ENCODE results near the gene SLC29A4. TPM values are rescaled to one million over a fixed set of nuclear protein-coding genes. Genes with fewer than 3 reads are reported as not detected.

SLC29A4 gene
- total and polyA plus RNA-seq, 2 of the 13 experiments (the other 11 are each of a cell fraction or from before 2014, with no cell fraction given), result 29.7 to 31.7 TPM

DNA sequence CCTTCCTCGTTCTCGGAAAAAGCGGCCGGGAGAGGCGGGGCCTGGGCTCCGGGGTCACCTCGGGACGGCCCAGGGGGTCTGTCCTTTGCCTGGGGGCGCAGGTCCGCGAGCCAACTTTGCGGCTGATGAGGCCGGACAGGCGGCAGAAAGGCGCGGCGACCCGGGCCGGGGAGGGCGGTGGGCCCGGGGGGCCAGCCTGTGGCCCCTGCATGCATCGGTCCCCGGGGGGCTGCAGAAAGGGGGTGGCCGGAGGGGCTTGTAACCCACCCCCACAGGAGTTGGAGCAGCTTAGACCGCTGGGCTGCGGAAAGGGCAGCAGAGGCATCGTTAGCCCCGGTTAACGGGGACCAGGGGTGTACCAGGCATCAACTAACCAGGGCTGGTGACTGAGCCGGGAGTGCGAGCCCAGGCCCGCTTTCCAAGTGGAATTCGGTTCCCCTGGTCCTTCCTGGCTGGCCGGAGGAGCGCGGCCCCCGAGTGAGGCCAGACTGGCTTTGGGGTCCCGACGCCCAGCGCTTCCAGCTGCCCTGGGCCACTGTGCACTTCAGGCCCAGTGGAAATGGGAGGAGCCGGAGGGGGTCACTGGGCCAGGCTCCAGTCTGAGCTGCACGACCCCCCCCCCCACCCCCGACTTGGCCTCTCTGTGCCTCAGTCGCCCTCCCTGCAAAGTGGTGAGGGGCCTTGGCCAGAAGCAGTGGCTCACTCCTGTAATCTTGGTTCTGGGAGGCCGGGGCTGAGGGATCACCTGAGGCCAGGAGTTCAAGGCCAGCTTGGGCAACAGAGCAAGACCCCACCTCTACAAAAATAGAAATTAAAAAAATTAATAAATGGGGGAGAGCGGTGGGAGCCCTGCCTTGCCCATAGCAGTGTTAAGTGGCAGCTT, 919 bp downstream of the SLC29A4 start (continued):
- TF ChIP-seq ZSCAN30 (CRISPR knock-in tag; IDR thresholded peaks at IDR 0.05) (0 out of 2 replicates have a peak, but pooled peaks have one; percentile 12), ARID3A (IDR thresholded peaks at IDR 0.05; ENCODE audit: low read depth, low read length) (no peak), ZNF761 (CRISPR knock-in tag; conservative IDR thresholded peaks at IDR 0.05) (no peak), ZBTB7A (CRISPR knock-in tag; IDR thresholded peaks at IDR 0.05) (peak; percentile 16; the same call in 1 of the 2 replicates), ZBTB25 (CRISPR knock-in tag; IDR thresholded peaks at IDR 0.05) (no peak), EZH2 (conservative IDR thresholded peaks at IDR 0.05; ENCODE audit: low read depth, low read length) (no peak), RBFOX2 (IDR thresholded peaks at IDR 0.05; ENCODE audit: low read depth, low read length) (peak; percentile 71), RFX1 (IDR thresholded peaks at IDR 0.05) (no peak), ZNF574 (CRISPR knock-in tag; IDR thresholded peaks at IDR 0.05) (0 out of 2 replicates have a peak, but pooled peaks have one; percentile 3), ZNF17 (CRISPR knock-in tag; IDR thresholded peaks at IDR 0.05) (peak; percentile 15; the same call in 1 of the 2 replicates), ZNF225 (CRISPR knock-in tag; IDR thresholded peaks at IDR 0.05) (no peak), SMARCC2 (IDR thresholded peaks at IDR 0.05) (no peak), HES4 (CRISPR knock-in tag; IDR thresholded peaks at IDR 0.05; ENCODE audit: borderline replicate concordance) (peak; percentile 29; the same call in 1 of the 2 replicates), HDAC1 (CRISPR knock-in tag; IDR thresholded peaks at IDR 0.05) (no peak), MXI1 (IDR thresholded peaks at IDR 0.05; ENCODE audit: borderline replicate concordance, low read depth, low read length) (no peak), ZNF337 (CRISPR knock-in tag; IDR thresholded peaks at IDR 0.05; ENCODE audit: borderline replicate concordance, low read depth) (no peak), FIP1L1 (IDR thresholded peaks at IDR 0.05; ENCODE audit: borderline replicate concordance, insufficient read depth, low read depth, low read length) (no peak), ZNF768 (CRISPR knock-in tag; IDR thresholded peaks at IDR 0.05) (peak; percentile 26; the same call in 1 of the 2 replicates), ZNF678 (CRISPR knock-in tag; IDR thresholded peaks at IDR 0.05) (no peak), ZNF709 (CRISPR knock-in tag; IDR thresholded peaks at IDR 0.05) (peak; percentile 59; the same call in 1 of the 2 replicates), TEAD3 (CRISPR knock-in tag; optimal IDR thresholded peaks at IDR 0.05; ENCODE audit: borderline replicate concordance) (no peak), TP53 (CRISPR knock-in tag; conservative IDR thresholded peaks at IDR 0.05) (no peak)
- TF ChIP-seq, protein P1, sequence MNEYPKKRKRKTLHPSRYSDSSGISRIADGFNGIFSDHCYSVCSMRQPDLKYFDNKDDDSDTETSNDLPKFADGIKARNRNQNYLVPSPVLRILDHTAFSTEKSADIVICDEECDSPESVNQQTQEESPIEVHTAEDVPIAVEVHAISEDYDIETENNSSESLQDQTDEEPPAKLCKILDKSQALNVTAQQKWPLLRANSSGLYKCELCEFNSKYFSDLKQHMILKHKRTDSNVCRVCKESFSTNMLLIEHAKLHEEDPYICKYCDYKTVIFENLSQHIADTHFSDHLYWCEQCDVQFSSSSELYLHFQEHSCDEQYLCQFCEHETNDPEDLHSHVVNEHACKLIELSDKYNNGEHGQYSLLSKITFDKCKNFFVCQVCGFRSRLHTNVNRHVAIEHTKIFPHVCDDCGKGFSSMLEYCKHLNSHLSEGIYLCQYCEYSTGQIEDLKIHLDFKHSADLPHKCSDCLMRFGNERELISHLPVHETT (CRISPR knock-in tag; conservative IDR thresholded peaks at IDR 0.05), result no peak
